IMR-90 (cell line): Measurements from ENCODE around the gene HES4.

ENCODE experiments used
- CEBPB ChIP-seq: IDR thresholded peaks from 2 replicates; pipeline ENCODE4 v1.6.1; 2012; ENCODE audit warnings: low read depth, low read length, improper control_type of control experiment
- CHD1 ChIP-seq: IDR thresholded peaks from 2 replicates; pipeline ENCODE4 v1.6.1; 2012; ENCODE audit warnings: low read depth, low read length, improper control_type of control experiment
- CTCF ChIP-seq: conservative IDR thresholded peaks from 2 replicates; pipeline ENCODE4 v1.5.1; 2012; ENCODE audit warnings: mild to moderate bottlenecking, low read depth, low read length, improper control_type of control experiment
- MAFK ChIP-seq: IDR thresholded peaks from 2 replicates; pipeline ENCODE4 v1.6.1; 2012; ENCODE audit warnings: low read depth, low read length, improper control_type of control experiment
- MXI1 ChIP-seq: IDR thresholded peaks from 2 replicates; pipeline ENCODE4 v1.6.1; 2012; ENCODE audit warnings: low read depth, mild to moderate bottlenecking, low read length, moderate library complexity, borderline replicate concordance
- POLR2A ChIP-seq: IDR thresholded peaks from 2 replicates; pipeline ENCODE4 v1.6.1; 2012; ENCODE audit warnings: mild to moderate bottlenecking, low read depth, low read length
- RAD21 ChIP-seq: IDR thresholded peaks from 2 replicates; pipeline ENCODE4 v1.6.1; 2012; ENCODE audit warnings: low read length, improper control_type of control experiment
- RFX5 ChIP-seq: IDR thresholded peaks from 2 replicates; pipeline ENCODE4 v1.8.0; 2012; ENCODE audit warnings: low read depth, mild to moderate bottlenecking, low read length, moderate library complexity

- peak; percentile 45 for TF ChIP-seq CTCF
- TF ChIP-seq MAFK, result no peak
- TF ChIP-seq RAD21, result peak; percentile 57
- TF ChIP-seq MXI1, result no peak
- no peak for TF ChIP-seq CEBPB
- TF ChIP-seq POLR2A, result no peak
- TF ChIP-seq CHD1, result no peak
- TF ChIP-seq RFX5, result no peak
Observed at GRCh38 chr1:1014799-1015681, 15.1 kb upstream of the HES4 start.
